Gastrocnemius medialis (tissue), 4 donors: ENCODE results near the gene PIP4K2B.

Source experiments
- CTCF ChIP-seq, 5 experiments: fragments of 450-650 bp in 3 of 5; fragments of 200-600 bp in 2 of 5; sonication (generic) in 2 of 5; IDR thresholded peaks in 4 of 5; conservative IDR thresholded peaks in 1 of 5; 1 replicate in 4 of 5; 2 replicates in 1 of 5; pipeline ENCODE4 v1.5.1; 2016 to 2019; ENCODE audit warnings: antibody characterized with exemption in 5 of 5, mild to moderate bottlenecking in 3 of 5, moderate library complexity in 3 of 5
- POLR2A ChIP-seq, 2 donors: fragments of 450-650 bp; IDR thresholded peaks; one replicate each; pipeline ENCODE4 v1.6.1; 2017; ENCODE audit warnings: antibody characterized with exemption in 2 of 2, mild to moderate bottlenecking in 2 of 2, moderate library complexity in 2 of 2

GRCh38 chr17:38844261-38844757, 45.0 kb upstream of the PIP4K2B start:
- TF ChIP-seq CTCF (IDR thresholded peaks at IDR 0.05 in 4 of 5, conservative IDR thresholded peaks at IDR 0.05 in 1 of 5) = no peak
- TF ChIP-seq POLR2A (IDR thresholded peaks at IDR 0.05) = no peak
